Thyroid gland (tissue), 4 donors: Measurements from ENCODE around the gene GCNT2. TPM values are rescaled to one million over a fixed set of nuclear protein-coding genes. Genes with fewer than 3 reads are reported as not detected.
"Not testable (repeated sequence)": the region's sequence is repeated elsewhere in the genome, so short reads cannot be mapped to it uniquely, and the experiment has no call there.

Experiments used
- DNase-seq, 2 donors: peaks; one replicate each; pipeline ENCODE4 v3.0.0-alpha.2; 2019
- H3K27ac ChIP-seq, 3 donors: fragments of 200-600 bp; sonication (generic); 1 replicate in 2 of 3; 2 replicates in 1 of 3; pipeline ENCODE4 v1.5.1; 2016 to 2019; ENCODE audit warnings: mild to moderate bottlenecking in 1 of 3, moderate library complexity in 1 of 3
- H3K27me3 ChIP-seq: fragments of 200-600 bp; sonication (generic); one replicate; pipeline ENCODE4 v1.5.1; 2019
- H3K36me3 ChIP-seq, 2 donors: fragments of 200-600 bp; sonication (generic); one replicate each; pipeline ENCODE4 v1.5.1; 2016 to 2019
- H3K4me1 ChIP-seq, 2 donors: fragments of 200-600 bp; sonication (generic); one replicate each; pipeline ENCODE4 v1.5.1; 2017 to 2019
- H3K4me3 ChIP-seq, 3 donors: fragments of 200-600 bp; sonication (generic); replicated peaks in 1 of 3; 1 replicate in 2 of 3; 2 replicates in 1 of 3; pipeline ENCODE4 v1.5.1; 2016; ENCODE audit warnings: mild to moderate bottlenecking in 1 of 3
- H3K9me3 ChIP-seq: fragments of 200-600 bp; sonication (generic); one replicate; pipeline ENCODE4 v1.5.1; 2017
- CTCF ChIP-seq, 6 experiments: fragments of 200-600 bp in 3 of 6; fragments of 450-650 bp in 3 of 6; sonication (generic) in 3 of 6; IDR thresholded peaks; one replicate each; pipeline ENCODE4 v1.5.1; 2016 to 2019; ENCODE audit warnings: antibody characterized with exemption in 6 of 6, mild to moderate bottlenecking in 2 of 6, inconsistent platforms in 1 of 6, moderate library complexity in 1 of 6
- POLR2A ChIP-seq, 2 donors: fragments of 450-650 bp; IDR thresholded peaks; one replicate each; pipeline ENCODE4 v1.6.1; 2017; ENCODE audit warnings: antibody characterized with exemption in 2 of 2, mild to moderate bottlenecking in 2 of 2, moderate library complexity in 1 of 2
- WGBS, 2 donors: methylation state at CpG; one replicate each; pipeline ENCODE4 v1.1.5; 2017; 5-methylcytosine and 5-hydroxymethylcytosine counted together
- intact Hi-C: fragments of 100-400 bp; cut with DNase I; formaldehyde crosslinking; loops from one replicate; pipeline ENCODE4 v1.15.1; 2023
- small RNA-seq: library from RNA; depleted of rRNA; stranded (forward); fragments of <200 nt; gene quantifications from one replicate; pipeline ENCODE3, GENCODE V24; 2016
- total RNA-seq, 4 donors: library from RNA; depleted of rRNA; stranded (reverse); fragments of >200 nt; gene quantifications; one replicate each; pipeline ENCODE4 v1.2.3, GENCODE V29; 2016

GCNT2 gene
- total RNA-seq, 4 donors from 2014 or later, result 4.0 to 9.8 (median 8.0) TPM

GRCh38 chr6:10662742-10663141, 141.6 kb downstream of the GCNT2 start:
- no peak for TF ChIP-seq POLR2A (IDR thresholded peaks at IDR 0.05)
- no peak for TF ChIP-seq CTCF (IDR thresholded peaks at IDR 0.05)
- no peak for DNase-seq
- Histone ChIP-seq H3K4me1 (no peaks in the 10 kb centered on the region), H3K36me3 (no peaks in the 10 kb centered on the region), H3K9me3 (no peaks in the 10 kb centered on the region), H3K27me3 (no peaks in the 10 kb centered on the region), H3K27ac (no peak overlapping the region), H3K4me3 (no peak overlapping the region)
- 84 to 89% methylated on average over 2 of the region's 2 CpGs for WGBS, 2 donors
- intact Hi-C loops, result no loop called here

GRCh38 chr6:10665595-10665994, 144.4 kb downstream of the GCNT2 start:
- WGBS, 2 donors, result 72 to 85% methylated on average over 1 of the region's 1 CpG
- H3K9me3 ChIP-seq, intact Hi-C loops, DNase-seq, H3K36me3 ChIP-seq, H3K4me3 ChIP-seq, H3K4me1 ChIP-seq, H3K27me3 ChIP-seq, H3K27ac ChIP-seq: not testable (repeated sequence)

GRCh38 chr6:10668126-10668917, 147.2 kb downstream of the GCNT2 start:
- WGBS, 2 donors, result 78 to 90% methylated on average over 5 to 6 of the region's 6 CpGs
- TF ChIP-seq POLR2A (IDR thresholded peaks at IDR 0.05) (no peak), CTCF (IDR thresholded peaks at IDR 0.05) (no peak)
- intact Hi-C loops, result no loop called here

GRCh38 chr6:10676403-10676802, 155.3 kb downstream of the GCNT2 start:
- no peaks in the 10 kb centered on the region for H3K4me1 ChIP-seq
- no peak overlapping the region for H3K27ac ChIP-seq
- no peak for DNase-seq
- H3K36me3 ChIP-seq, result no peaks in the 10 kb centered on the region
- no peak overlapping the region for H3K4me3 ChIP-seq
- WGBS, 2 donors, result 95% methylated on average over 7 of the region's 7 CpGs
- H3K9me3 ChIP-seq, result no peaks in the 10 kb centered on the region
- H3K27me3 ChIP-seq, result no peaks in the 10 kb centered on the region
- intact Hi-C loops, result no loop called here
- TF ChIP-seq CTCF (IDR thresholded peaks at IDR 0.05) (no peak), POLR2A (IDR thresholded peaks at IDR 0.05) (no peak)

More at GRCh38 chr6:10668126-10668917, 147.2 kb downstream of the GCNT2 start:
- no peaks in the 10 kb centered on the region for H3K27me3 ChIP-seq
- H3K9me3 ChIP-seq, result no peaks in the 10 kb centered on the region
- no peaks in the 10 kb centered on the region for H3K4me1 ChIP-seq
- DNase-seq, result no peak
- H3K27ac ChIP-seq, result no peak overlapping the region
- H3K4me3 ChIP-seq, result no peak overlapping the region
- H3K36me3 ChIP-seq, result no peaks in the 10 kb centered on the region

GRCh38 chr6:10678456-10678855, 157.3 kb downstream of the GCNT2 start:
- WGBS, 2 donors, result 83 to 95% methylated on average over 4 of the region's 4 CpGs
- TF ChIP-seq CTCF (IDR thresholded peaks at IDR 0.05), result no peak
- no peak for TF ChIP-seq POLR2A (IDR thresholded peaks at IDR 0.05)
- Histone ChIP-seq H3K4me3 (no peak overlapping the region), H3K36me3 (no peaks in the 10 kb centered on the region), H3K27me3 (no peaks in the 10 kb centered on the region), H3K4me1 (no peaks in the 10 kb centered on the region), H3K27ac (no peak overlapping the region), H3K9me3 (no peaks in the 10 kb centered on the region)
- no peak for DNase-seq
- intact Hi-C loops, result no loop called here

Small RNAs within 50 kb of the gene (small RNA-seq; reads per million reads assigned to genes)
- gene RF00019, result not detected

Other genes with a start within 250 kb of the GCNT2 start
- under 1 TPM in 2 of 4 donors, not detected in 2; 0.40 to 0.78 TPM for gene TFAP2A, start 106.3 kb upstream of the GCNT2 start, total RNA-seq
- not detected for gene C6orf52, start 173.3 kb downstream of the GCNT2 start, total RNA-seq
- gene PAK1IP1, start 173.6 kb downstream of the GCNT2 start, total RNA-seq, result 10 to 100 TPM in 3 of 4 donors, 1 to 10 TPM in 1; 8.8 to 15.6 (median 12.7) TPM
- gene TMEM14C, start 201.7 kb downstream of the GCNT2 start, total RNA-seq, result 100 to 1,000 TPM; 103 to 215 (median 162) TPM
- 100 to 1,000 TPM; 114 to 217 (median 197) TPM for gene TMEM14B, start 226.5 kb downstream of the GCNT2 start, total RNA-seq